Measurements from ENCODE around the gene SPTBN5. TPM values are rescaled to one million over a fixed set of nuclear protein-coding genes. Genes with fewer than 3 reads are reported as not detected.

Gene SPTBN5
- total RNA-seq, 2 experiments from 2014 or later, result 1.5 to 1.6 TPM

DNA sequence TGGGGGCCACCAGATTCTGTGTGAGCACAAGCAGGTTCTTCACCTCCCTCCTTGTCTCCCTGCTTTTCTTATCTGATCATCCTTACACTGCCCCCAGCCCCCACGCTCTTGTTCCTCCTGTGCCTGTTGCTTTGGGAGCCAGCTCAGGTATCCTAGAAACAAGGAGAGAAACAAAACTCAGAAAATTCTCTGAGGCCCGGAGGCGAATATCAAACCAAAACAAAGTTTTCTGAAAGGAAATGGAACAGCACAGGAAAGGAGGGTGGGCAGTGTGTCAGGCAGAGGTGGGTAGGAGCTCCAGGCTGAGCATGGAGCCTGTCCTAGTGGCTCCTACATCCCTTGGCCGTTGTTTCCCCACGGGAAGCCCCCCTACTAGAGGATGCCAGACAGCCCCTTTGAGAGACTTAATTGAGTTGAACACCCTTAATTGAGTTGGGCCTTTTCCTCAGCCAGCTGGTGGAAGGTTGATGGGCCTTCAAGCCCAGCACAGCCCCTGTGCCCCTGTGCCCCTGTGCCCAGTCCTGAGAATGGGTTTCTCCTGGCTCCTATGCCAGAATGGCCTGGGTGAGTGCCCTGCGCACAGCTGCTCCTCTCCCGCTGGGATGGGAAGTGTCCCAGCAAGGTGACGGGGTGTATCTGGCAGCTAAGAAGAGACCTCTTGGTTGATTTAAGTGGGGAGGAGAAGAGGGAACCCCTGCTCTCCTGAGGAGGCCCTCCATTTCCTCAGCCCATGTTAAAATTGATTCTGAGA, 88.8 kb downstream of the SPTBN5 start:
- H3K4me3 Mint-ChIP-seq, result no peak overlapping the region
- POLR2A ChIA-PET, result interaction anchor here (1.1 kb wide), 1 partner anchor 30 kb away, joined by 3 read pairs; the partner anchor contains the start of gene MAPKBP1

DNA sequence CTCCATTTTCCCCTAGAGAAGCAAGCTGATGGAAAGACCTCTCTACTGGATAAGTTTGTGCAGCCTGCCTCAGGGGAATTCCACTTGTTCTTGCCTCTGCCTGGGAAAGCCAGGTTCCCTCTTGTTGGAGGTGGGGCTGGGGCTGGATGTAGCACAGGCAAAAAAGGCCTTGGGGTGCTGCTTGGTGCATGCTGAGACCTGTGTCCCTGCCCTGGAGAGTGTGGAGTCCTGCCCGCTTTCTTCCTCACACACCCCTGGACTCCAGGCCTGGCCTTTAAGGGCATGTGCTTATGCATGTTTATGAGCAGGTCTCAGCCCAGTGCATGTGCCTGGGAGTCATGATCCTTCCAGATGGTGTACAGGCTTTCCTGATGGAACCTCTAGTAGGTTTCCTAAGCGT, 89.5 kb downstream of the SPTBN5 start:
- Mint-ChIP-seq H3K4me3 (no peak overlapping the region), H3K36me3 (ENCODE audit: low read depth) (peaks cover 20% of the 10 kb centered on the region)
- CTCF ChIA-PET, result interaction anchor here (0.9 to 5.8 kb wide), 2 partner anchors 9 to 31 kb away, joined by 3 to 39 read pairs; partner anchors contain the start of gene MAPKBP1

More for the DNA sequence above, 88.8 kb downstream of the SPTBN5 start:
- Mint-ChIP-seq H3K4me1 (peaks cover 11% of the 10 kb centered on the region), H3K27ac (no peak overlapping the region), H3K9me3 (no peaks in the 10 kb centered on the region), H3K27me3 (no peaks in the 10 kb centered on the region), H3K36me3 (ENCODE audit: low read depth) (peaks cover 17% of the 10 kb centered on the region)
- no peak for DNase-seq
- CTCF ChIA-PET, result interaction anchor here (5.8 kb wide), 1 partner anchor 32 kb away, joined by 39 read pairs; the partner anchor contains the start of gene MAPKBP1

DNA sequence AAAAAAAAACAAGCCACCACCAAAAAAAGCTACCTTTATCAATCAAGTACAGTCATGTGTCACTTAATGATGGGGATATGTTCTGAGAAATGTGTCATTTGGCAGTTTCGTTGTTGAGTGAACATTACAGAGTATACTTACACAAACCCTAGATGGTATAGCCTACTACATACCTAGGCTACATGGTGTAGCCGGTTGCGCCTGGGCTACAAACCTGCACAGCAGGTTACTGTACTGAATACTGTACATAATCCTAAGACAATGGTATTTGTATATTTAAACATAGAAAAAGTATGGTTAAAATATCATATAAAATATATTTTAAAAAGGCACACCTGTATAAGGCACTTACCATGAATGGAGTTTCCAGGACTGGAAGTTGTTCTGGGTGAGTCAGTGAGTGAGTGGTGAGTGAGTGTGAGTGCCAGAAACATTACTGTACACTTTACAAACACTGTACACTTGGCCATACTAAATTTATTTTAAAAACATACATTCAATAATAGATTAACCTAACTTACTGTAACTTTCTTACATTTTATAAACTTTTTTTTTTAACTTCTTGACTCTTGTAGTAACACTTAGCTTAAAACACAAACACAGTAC, 91.9 kb downstream of the SPTBN5 start:
- no peak overlapping the region for H3K4me3 Mint-ChIP-seq
- H3K27me3 Mint-ChIP-seq, result no peaks in the 10 kb centered on the region
- no peak overlapping the region for H3K27ac Mint-ChIP-seq
- ChIA-PET POLR2A (no interaction called here), CTCF (interaction anchor here (0.8 to 5.8 kb wide), 5 partner anchors 9 to 336 kb away, joined by 3 to 39 read pairs (median 5); partner anchors contain the start of gene MAPKBP1)
- DNase-seq, result no peak
- no peaks in the 10 kb centered on the region for H3K9me3 Mint-ChIP-seq
- H3K4me1 Mint-ChIP-seq, result peaks cover 5% of the 10 kb centered on the region
- H3K36me3 Mint-ChIP-seq (ENCODE audit: low read depth), result peaks cover 20% of the 10 kb centered on the region

More for the DNA sequence above, 89.5 kb downstream of the SPTBN5 start:
- H3K27ac Mint-ChIP-seq, result no peak overlapping the region
- POLR2A ChIA-PET, result interaction anchor here (1.0 to 1.1 kb wide), 2 partner anchors 10 to 30 kb away, joined by 3 read pairs; partner anchors contain the start of gene MAPKBP1
- H3K27me3 Mint-ChIP-seq, result no peaks in the 10 kb centered on the region
- no peak for DNase-seq
- H3K4me1 Mint-ChIP-seq, result peaks cover 7% of the 10 kb centered on the region
- H3K9me3 Mint-ChIP-seq, result no peaks in the 10 kb centered on the region

DNA sequence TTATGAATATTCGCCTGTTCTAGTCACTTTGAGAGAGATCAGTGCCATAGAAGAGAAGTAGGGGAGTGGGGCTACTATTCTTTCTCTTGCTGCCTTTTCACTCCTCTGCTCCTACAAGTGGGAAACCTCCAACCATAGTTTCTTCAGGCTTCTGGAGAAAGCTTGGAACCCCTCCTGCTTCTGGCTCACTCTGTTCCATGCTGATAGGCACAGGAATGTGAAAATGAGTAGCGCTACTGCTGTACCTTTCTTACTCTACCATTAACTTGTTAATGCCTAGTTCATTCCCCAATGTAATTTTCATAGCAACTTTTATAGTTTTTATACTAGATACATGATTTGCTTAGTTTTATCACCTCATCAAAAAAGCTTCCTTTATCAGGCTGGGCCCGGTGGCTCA, 92.7 kb downstream of the SPTBN5 start:
- peaks cover 20% of the 10 kb centered on the region for H3K36me3 Mint-ChIP-seq (ENCODE audit: low read depth)
- ChIA-PET CTCF (interaction anchor here (1.3 to 2.1 kb wide), 3 partner anchors 9 to 27 kb away, joined by 3 to 6 read pairs (median 4); partner anchors contain the start of gene MAPKBP1), POLR2A (no interaction called here)
- peaks cover 10% of the 10 kb centered on the region for H3K4me1 Mint-ChIP-seq
- no peak overlapping the region for H3K4me3 Mint-ChIP-seq
- H3K9me3 Mint-ChIP-seq, result no peaks in the 10 kb centered on the region
- H3K27ac Mint-ChIP-seq, result no peak overlapping the region
- no peaks in the 10 kb centered on the region for H3K27me3 Mint-ChIP-seq
- DNase-seq, result no peak

DNA sequence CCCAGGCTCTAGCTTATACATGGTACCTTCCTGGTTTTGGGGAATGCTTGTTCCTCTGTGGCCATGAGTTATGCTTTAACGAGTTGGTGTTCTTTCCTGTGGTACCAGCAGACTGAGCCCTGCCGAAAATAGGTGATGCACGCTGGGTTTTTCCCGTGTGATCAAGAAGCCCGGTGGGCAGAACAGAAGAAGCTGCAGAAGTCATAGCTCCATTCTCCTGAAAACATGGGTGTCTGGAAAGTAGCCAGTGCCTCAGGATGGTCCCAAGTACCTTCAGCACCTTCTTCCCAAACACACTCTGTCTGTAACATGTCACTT, 94.4 kb downstream of the SPTBN5 start:
- H3K36me3 Mint-ChIP-seq (ENCODE audit: low read depth), result peaks cover 20% of the 10 kb centered on the region
- no peak overlapping the region for H3K27ac Mint-ChIP-seq
- DNase-seq, result no peak
- CTCF ChIA-PET, result interaction anchor here (2.1 kb wide), 1 partner anchor 25 kb away, joined by 6 read pairs; the partner anchor contains the start of gene MAPKBP1
- no peak overlapping the region for H3K4me3 Mint-ChIP-seq
- no peaks in the 10 kb centered on the region for H3K9me3 Mint-ChIP-seq
- POLR2A ChIA-PET, result no interaction called here
- H3K4me1 Mint-ChIP-seq, result peaks cover 17% of the 10 kb centered on the region
- H3K27me3 Mint-ChIP-seq, result no peaks in the 10 kb centered on the region

DNA sequence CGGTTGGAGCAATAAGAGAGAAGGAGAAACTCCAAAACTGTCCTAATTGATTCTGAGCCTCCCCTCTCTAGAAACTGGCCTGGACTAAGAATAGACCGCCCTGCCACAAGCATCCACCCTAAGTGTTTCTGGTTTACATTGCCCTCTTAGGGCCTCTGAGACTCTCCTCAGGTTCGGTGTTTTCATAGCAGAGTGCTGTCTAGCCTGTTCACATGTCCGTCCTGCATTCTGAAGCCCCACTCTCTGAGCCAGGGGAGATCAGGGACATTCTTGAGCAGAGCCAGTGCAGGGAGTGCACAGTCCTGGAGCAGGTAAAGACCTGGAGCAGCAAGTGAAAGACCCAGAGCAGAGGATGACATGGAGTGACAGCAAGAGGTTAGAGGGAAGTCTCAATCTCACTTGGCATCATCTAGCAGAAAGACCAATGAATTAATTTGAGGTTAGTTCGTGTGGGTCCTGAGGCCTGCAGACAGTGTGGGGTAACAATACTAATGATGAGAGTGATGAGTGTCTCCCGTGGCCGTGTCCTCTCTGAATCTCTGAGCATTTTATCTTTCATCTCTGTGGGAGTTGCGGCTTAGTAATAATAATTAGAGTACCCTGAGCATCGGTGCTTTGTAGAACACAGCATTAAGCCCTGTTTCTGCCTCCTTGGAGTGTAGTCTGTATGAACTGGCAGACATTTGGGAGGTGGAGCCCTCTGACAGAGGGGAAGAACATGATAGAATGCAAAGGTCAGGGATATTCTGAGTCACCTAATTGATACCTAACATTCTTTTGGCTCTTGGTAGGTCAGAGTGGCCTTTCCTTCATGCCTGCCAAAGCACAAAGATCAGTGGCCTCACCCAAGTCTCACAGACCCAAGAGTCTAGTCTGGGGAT, 95.0 kb downstream of the SPTBN5 start:
- peaks cover 18% of the 10 kb centered on the region for H3K4me1 Mint-ChIP-seq
- H3K36me3 Mint-ChIP-seq (ENCODE audit: low read depth), result peaks cover 22% of the 10 kb centered on the region
- CTCF ChIA-PET, result no interaction called here
- POLR2A ChIA-PET, result no interaction called here
- no peak for DNase-seq
- H3K9me3 Mint-ChIP-seq, result no peaks in the 10 kb centered on the region
- H3K27ac Mint-ChIP-seq, result no peak overlapping the region
- no peaks in the 10 kb centered on the region for H3K27me3 Mint-ChIP-seq
- H3K4me3 Mint-ChIP-seq, result no peak overlapping the region

Other genes with a start within 250 kb of the SPTBN5 start
- gene MGA, start 233.6 kb downstream of the SPTBN5 start, total RNA-seq, result 10 to 100 TPM; 28.2 to 30.3 TPM
- gene MAPKBP1, start 119.6 kb downstream of the SPTBN5 start, total RNA-seq, result 10 to 100 TPM; 28.9 to 31.6 TPM
- 10 to 100 TPM; 18.2 to 22.4 TPM for gene JMJD7, start 66.0 kb downstream of the SPTBN5 start, total RNA-seq
- 1 to 10 TPM; 6.0 to 6.8 TPM for gene PLA2G4B, start 55.2 kb downstream of the SPTBN5 start, total RNA-seq
- 10 to 100 TPM; 25.0 to 25.3 TPM for gene EHD4, start 78.5 kb upstream of the SPTBN5 start, total RNA-seq
- gene PLA2G4E, start 127.0 kb upstream of the SPTBN5 start, total RNA-seq, result not detected
- not detected for gene PLA2G4D, start 200.5 kb upstream of the SPTBN5 start, total RNA-seq

All from activated CD4-positive, alpha-beta memory T cell treated with anti-CD3 and anti-CD28 coated beads, Interleukin-2, amount 10 ng/mL, durations not matched to agents 7 days and 5 days (primary cell).